Measurements from ENCODE around the gene MRPL32.
"Not testable (repeated sequence)": the region's sequence is repeated elsewhere in the genome, so short reads cannot be mapped to it uniquely, and the experiment has no call there.

The MRPL32 gene

GRCh38 chr7:42931834-42932651, at the start of gene MRPL32, which contains the start of gene PSMA2:
TSS of gene MRPL32 (plus strand) at chr7:42932376. CDS start at chr7:42932387, 11 bp downstream.
TSS of gene PSMA2 (minus strand) at chr7:42932174. CDS start at chr7:42932158, 16 bp downstream.
- H3K27me3 Mint-ChIP-seq = no peaks in the 10 kb centered on the region
- no peaks in the 10 kb centered on the region for H3K9me3 Mint-ChIP-seq
- DNase-seq = peak; percentile 93
- H3K36me3 Mint-ChIP-seq (ENCODE audit: low read depth) = peaks cover 88% of the 10 kb centered on the region
- H3K27ac Mint-ChIP-seq = peak within 1 kb of the TSS; percentile 100
- H3K4me1 Mint-ChIP-seq (ENCODE audit: low read depth) = peaks cover 69% of the 10 kb centered on the region
- H3K4me3 Mint-ChIP-seq = peak within 1 kb of the TSS; percentile 100

- Mint-ChIP-seq H3K36me3 (ENCODE audit: low read depth) (no peaks in the 10 kb centered on the region), H3K27me3 (peaks cover 2% of the 10 kb centered on the region), H3K27ac (no peak overlapping the region), H3K4me1 (ENCODE audit: low read depth) (peaks cover 19% of the 10 kb centered on the region), H3K9me3 (no peaks in the 10 kb centered on the region), H3K4me3 (no peak overlapping the region)
- DNase-seq = no peak
Measured at GRCh38 chr7:42883950-42884349, 48.2 kb upstream of the MRPL32 start.

GRCh38 chr7:42885183-42885582, 47.0 kb upstream of the MRPL32 start:
- not testable (repeated sequence) for H3K36me3 Mint-ChIP-seq (ENCODE audit: low read depth); H3K9me3 Mint-ChIP-seq; H3K27me3 Mint-ChIP-seq; DNase-seq; H3K4me3 Mint-ChIP-seq; H3K27ac Mint-ChIP-seq
- H3K4me1 Mint-ChIP-seq (ENCODE audit: low read depth) = peaks cover 23% of the 10 kb centered on the region

- Mint-ChIP-seq H3K9me3 (no peaks in the 10 kb centered on the region), H3K36me3 (ENCODE audit: low read depth) (no peaks in the 10 kb centered on the region), H3K27ac (no peak overlapping the region), H3K4me3 (no peak overlapping the region), H3K4me1 (ENCODE audit: low read depth) (peaks cover 23% of the 10 kb centered on the region), H3K27me3 (peaks cover 5% of the 10 kb centered on the region)
- no peak for DNase-seq
Measured at GRCh38 chr7:42886129-42886528, 46.0 kb upstream of the MRPL32 start.

- no peak overlapping the region for H3K27ac Mint-ChIP-seq
- H3K27me3 Mint-ChIP-seq = peaks cover 5% of the 10 kb centered on the region
- no peaks in the 10 kb centered on the region for H3K9me3 Mint-ChIP-seq
- H3K36me3 Mint-ChIP-seq (ENCODE audit: low read depth) = no peaks in the 10 kb centered on the region
- DNase-seq = no peak
- H3K4me1 Mint-ChIP-seq (ENCODE audit: low read depth) = peaks cover 23% of the 10 kb centered on the region
- H3K4me3 Mint-ChIP-seq = peak overlapping the region; percentile 23
Measured at GRCh38 chr7:42886893-42887505, 45.2 kb upstream of the MRPL32 start.

- peaks cover 8% of the 10 kb centered on the region for H3K36me3 Mint-ChIP-seq (ENCODE audit: low read depth)
- no peak overlapping the region for H3K4me3 Mint-ChIP-seq
- H3K4me1 Mint-ChIP-seq (ENCODE audit: low read depth) = peaks cover 8% of the 10 kb centered on the region
- peaks cover 19% of the 10 kb centered on the region for H3K9me3 Mint-ChIP-seq
- no peak overlapping the region for H3K27ac Mint-ChIP-seq
- H3K27me3 Mint-ChIP-seq = peaks cover 5% of the 10 kb centered on the region
- DNase-seq = no peak
Measured at GRCh38 chr7:42893346-42894240, 38.6 kb upstream of the MRPL32 start.

- Mint-ChIP-seq H3K27me3 (no peaks in the 10 kb centered on the region), H3K9me3 (peaks cover 7% of the 10 kb centered on the region), H3K4me3 (no peak overlapping the region), H3K4me1 (ENCODE audit: low read depth) (peaks cover 2% of the 10 kb centered on the region), H3K27ac (no peak overlapping the region), H3K36me3 (ENCODE audit: low read depth) (no peaks in the 10 kb centered on the region)
- DNase-seq = no peak
Measured at GRCh38 chr7:42900842-42901241, 31.3 kb upstream of the MRPL32 start.

- Mint-ChIP-seq H3K36me3 (ENCODE audit: low read depth) (no peaks in the 10 kb centered on the region), H3K27ac (no peak overlapping the region), H3K9me3 (peaks cover 2% of the 10 kb centered on the region)
Measured at GRCh38 chr7:42902331-42902730, 29.8 kb upstream of the MRPL32 start.

GRCh38 chr7:42906181-42906580, 26.0 kb upstream of the MRPL32 start:
- H3K4me3 Mint-ChIP-seq = no peak overlapping the region
- peaks cover 28% of the 10 kb centered on the region for H3K4me1 Mint-ChIP-seq (ENCODE audit: low read depth)
- no peak for DNase-seq
- no peaks in the 10 kb centered on the region for H3K9me3 Mint-ChIP-seq
- H3K27ac Mint-ChIP-seq = no peak overlapping the region
- peaks cover 18% of the 10 kb centered on the region for H3K36me3 Mint-ChIP-seq (ENCODE audit: low read depth)
- no peaks in the 10 kb centered on the region for H3K27me3 Mint-ChIP-seq

More at GRCh38 chr7:42902331-42902730, 29.8 kb upstream of the MRPL32 start:
- H3K4me1 Mint-ChIP-seq (ENCODE audit: low read depth) = peaks cover 2% of the 10 kb centered on the region
- no peak overlapping the region for H3K4me3 Mint-ChIP-seq
- H3K27me3 Mint-ChIP-seq = no peaks in the 10 kb centered on the region
- no peak for DNase-seq

- peaks cover 33% of the 10 kb centered on the region for H3K4me1 Mint-ChIP-seq (ENCODE audit: low read depth)
- H3K9me3 Mint-ChIP-seq = no peaks in the 10 kb centered on the region
- no peak overlapping the region for H3K4me3 Mint-ChIP-seq
- no peak overlapping the region for H3K27ac Mint-ChIP-seq
- no peak for DNase-seq
- H3K36me3 Mint-ChIP-seq (ENCODE audit: low read depth) = peaks cover 22% of the 10 kb centered on the region
- H3K27me3 Mint-ChIP-seq = no peaks in the 10 kb centered on the region
Measured at GRCh38 chr7:42907316-42907715, 24.9 kb upstream of the MRPL32 start.

- H3K27ac Mint-ChIP-seq = no peak overlapping the region
- H3K4me1 Mint-ChIP-seq (ENCODE audit: low read depth) = peaks cover 63% of the 10 kb centered on the region
- no peak for DNase-seq
- H3K4me3 Mint-ChIP-seq = peak overlapping the region; percentile 91
- no peaks in the 10 kb centered on the region for H3K27me3 Mint-ChIP-seq
- no peaks in the 10 kb centered on the region for H3K9me3 Mint-ChIP-seq
- peaks cover 44% of the 10 kb centered on the region for H3K36me3 Mint-ChIP-seq (ENCODE audit: low read depth)
Measured at GRCh38 chr7:42910306-42910705, 21.9 kb upstream of the MRPL32 start.

- Mint-ChIP-seq H3K27ac (peak within 1 kb of the TSS; percentile 94), H3K27me3 (no peaks in the 10 kb centered on the region), H3K4me1 (ENCODE audit: low read depth) (peaks cover 68% of the 10 kb centered on the region), H3K4me3 (peak within 1 kb of the TSS; percentile 91), H3K36me3 (ENCODE audit: low read depth) (peaks cover 58% of the 10 kb centered on the region), H3K9me3 (no peaks in the 10 kb centered on the region)
- DNase-seq = peak; percentile 97
Measured at GRCh38 chr7:42911454-42912447, 20.4 kb upstream of the MRPL32 start, which contains the start of gene C7orf25. TSS of gene C7orf25 (minus strand) at chr7:42912070. CDS start at chr7:42910900, 1,170 bp downstream.

- no peak for DNase-seq
- H3K9me3 Mint-ChIP-seq = no peaks in the 10 kb centered on the region
- peaks cover 59% of the 10 kb centered on the region for H3K4me1 Mint-ChIP-seq (ENCODE audit: low read depth)
- no peaks in the 10 kb centered on the region for H3K27me3 Mint-ChIP-seq
- peaks cover 75% of the 10 kb centered on the region for H3K36me3 Mint-ChIP-seq (ENCODE audit: low read depth)
- H3K27ac Mint-ChIP-seq = peak overlapping the region; percentile 93
- H3K4me3 Mint-ChIP-seq = peak overlapping the region; percentile 44
Measured at GRCh38 chr7:42913591-42913990, 18.6 kb upstream of the MRPL32 start.
